Stimulated activated CD4-positive, alpha-beta T cell treated with anti-CD3 and anti-CD28 coated beads, Interleukin-15, amount 100 ng/mL, for 24 hours (primary cell): ENCODE measurements around the gene CYB561A3.
A peak's percentile ranks its signal among the peaks of the same experiment; 100 is the strongest.

Source experiments
- DNase-seq: peaks from one replicate; pipeline ENCODE4 v3.0.0-alpha.2; 2020

Gene CYB561A3

DNA sequence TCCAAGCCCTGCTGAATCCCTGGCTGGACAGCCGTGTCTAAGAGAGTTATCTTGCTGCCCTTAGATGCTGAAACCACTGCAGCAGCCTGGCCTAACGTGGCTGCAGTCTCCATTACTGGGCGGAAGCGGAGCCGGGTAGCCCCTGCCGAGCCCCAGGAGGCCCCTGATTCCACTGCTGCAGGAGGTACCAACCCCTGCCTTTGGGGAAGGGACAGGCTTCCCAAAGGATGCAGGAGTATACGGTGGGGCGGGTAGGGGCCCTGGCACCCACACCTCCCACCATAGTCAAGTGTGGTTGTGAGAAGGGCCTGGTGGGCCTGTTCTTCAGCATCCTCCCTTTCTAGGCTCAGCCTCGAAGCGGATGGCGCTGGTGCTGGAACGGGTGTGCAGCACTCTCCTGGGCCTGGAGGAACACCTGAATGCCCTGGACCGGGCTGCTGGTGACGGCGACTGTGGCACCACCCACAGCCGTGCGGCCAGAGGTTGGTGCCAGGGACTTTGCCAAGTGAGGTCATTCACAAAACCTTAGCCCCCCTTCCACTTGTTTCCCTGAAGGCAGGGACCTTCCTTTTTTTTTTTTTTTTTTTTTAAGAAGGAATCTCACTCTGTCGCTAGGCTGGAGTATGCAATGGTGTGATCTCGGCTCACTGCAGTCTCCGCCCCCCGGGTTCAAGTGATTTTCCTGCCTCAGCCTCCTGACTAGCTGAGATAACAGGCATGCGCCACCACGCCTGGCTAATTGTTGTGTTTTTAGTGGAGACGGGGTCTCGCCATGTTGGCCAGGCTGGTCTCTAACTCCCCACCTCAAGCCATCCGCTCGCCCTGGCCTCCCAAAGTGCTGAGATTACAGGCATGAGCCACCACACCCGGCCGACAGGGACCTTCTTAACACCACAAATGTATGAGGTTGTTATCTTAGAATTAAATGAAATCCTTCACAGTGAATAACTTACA lies 17.6 kb downstream of the CYB561A3 start:
- no peak for DNase-seq

DNA sequence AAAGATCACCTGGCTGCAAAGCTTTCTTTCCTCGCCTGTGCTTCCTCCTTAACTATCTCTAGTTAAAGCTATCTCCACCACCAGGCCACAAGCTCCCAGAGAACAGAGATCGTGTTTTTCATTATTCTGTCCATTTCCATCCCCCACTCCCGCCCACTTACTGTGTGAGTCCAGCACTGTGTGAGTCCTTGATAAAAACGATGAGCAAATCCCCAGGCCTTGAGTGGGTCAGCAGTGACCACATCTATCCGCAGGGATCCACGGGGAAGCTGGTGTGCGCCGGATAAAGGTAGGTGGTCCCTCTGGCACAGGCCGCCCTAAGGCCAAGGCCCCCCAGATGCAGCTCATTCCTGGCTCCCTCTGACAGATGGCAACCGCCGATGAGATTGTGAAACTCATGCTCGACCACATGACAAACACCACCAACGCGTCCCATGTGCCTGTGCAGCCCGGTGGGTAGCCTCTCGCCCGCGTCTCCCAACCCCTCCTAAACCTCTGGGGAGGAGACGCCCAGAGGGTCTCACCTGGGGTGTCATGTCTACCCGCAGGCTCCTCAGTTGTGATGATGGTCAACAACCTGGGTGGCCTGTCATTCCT lies 19.4 kb downstream of the CYB561A3 start:
- DNase-seq, result no peak

DNA sequence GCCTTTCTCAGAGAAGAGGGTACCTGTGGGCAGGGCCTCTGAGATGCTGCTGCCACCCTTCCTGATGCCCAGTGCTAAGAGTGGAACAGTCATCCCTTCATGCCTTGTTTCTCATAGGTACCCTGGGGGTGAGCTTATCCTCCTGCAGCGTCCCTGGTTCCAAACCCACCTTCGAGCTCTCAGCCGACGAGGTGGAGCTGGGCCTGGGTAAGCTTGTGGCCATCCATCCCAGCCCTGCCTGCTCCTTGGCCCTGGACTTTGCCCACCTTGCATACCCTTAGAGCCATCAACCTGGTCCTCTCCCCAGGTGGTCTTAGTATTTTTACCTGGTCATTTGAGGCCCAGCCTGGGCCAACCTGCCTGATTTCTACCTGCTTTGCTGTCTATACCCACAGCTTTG lies 20.0 kb downstream of the CYB561A3 start:
- no peak for DNase-seq

DNA sequence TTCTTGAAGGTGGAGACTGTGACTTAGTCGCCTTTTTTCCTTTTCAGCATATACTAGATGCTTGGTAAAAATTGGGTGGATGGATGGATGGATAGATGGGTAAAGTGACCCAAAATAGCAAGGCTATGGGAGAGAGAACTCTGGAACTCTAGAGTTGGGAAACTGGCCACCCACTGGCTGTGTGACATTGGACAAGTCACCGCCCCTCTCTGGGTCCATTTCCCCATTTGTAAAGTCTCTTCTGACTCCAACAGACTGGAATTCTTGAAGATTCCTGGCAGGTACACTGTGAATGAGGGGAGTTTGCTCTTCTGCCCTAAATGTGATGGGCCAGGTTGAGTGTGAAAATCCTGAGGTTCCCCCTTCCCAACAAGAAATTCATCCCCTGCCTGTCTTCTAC lies 20.7 kb downstream of the CYB561A3 start:
- no peak for DNase-seq

DNA sequence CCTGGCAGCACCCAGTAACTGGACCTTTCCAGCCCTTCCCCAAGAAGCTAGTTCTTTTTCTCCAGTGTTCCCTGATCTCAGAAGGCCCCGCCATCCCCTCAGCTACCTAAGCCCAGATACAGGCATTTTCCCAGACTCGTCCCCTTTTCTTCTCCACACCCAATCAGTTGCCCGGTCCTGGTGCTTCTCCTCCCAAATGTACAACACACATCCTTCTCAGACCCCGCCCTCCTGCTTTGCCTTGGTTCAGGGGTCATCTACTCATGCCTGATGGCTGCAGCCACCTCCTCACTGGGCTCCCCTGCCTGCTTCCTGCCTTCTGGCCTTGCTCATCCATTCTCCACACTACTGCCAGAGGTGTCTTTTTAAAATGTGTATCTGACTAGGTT lies 22.2 kb downstream of the CYB561A3 start:
- no peak for DNase-seq

DNA sequence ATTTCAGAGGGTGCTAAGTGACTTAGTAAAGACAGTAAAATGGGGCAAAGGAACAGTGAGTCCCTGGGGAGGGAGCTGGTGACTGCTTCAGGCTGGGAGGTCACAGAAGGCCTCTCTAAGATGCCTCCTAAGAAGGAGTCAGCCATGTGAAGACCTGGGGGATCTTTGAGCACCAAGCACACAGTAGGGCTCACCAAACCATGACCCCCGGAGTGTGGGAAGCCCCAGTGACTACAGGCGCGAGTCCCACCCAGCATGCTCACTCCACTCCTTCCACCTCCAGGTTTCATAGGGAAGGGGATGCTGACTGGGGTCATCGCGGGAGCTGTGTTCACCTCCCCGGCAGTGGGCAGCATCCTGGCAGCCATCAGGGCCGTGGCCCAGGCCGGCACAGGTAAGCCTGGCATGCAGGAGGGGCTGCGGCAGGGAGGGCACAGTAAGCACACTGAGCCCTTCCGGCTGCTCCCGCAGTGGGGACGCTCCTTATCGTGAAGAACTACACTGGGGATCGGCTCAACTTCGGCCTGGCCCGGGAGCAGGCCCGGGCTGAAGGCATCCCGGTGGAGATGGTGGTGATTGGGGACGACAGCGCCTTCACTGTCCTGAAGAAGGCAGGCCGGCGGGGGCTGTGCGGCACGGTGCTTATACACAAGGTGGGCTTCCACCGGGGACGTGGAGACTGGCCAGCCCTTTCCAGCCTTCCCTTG lies 22.7 kb downstream of the CYB561A3 start:
- DNase-seq, result no peak

DNA sequence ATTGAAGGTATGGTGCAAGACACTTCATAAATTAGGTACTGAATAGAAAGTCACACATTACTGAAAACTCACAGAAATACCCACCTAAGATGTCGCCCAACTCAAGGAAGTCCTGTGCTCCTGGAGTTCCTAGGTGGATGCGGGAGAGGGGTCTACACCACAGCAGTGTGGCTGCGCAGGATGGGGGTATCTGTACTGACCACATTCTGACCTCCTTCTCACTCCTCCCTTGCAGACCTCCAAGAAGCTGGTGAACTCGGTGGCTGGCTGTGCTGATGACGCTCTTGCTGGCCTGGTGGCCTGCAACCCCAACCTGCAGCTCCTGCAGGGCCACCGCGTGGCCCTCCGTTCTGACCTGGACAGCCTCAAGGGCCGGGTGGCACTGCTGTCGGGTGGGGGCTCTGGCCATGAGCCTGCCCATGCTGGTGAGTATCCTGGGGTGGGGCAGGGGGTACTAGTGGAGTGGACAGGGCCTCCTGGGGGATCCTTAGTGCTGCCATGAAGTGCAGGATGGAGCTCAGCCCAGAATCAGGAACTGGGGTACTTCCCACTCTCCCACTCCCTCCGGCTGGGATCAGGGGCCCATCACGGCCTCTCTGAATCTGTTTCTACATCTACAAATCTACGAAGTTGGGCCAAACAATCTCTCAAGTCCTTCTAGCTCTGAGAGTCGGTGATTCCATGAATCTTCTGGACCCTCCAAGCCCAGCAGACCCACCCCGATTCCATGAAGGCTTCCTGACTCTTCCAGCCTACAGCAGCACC lies 23.8 kb downstream of the CYB561A3 start:
- no peak for DNase-seq

DNA sequence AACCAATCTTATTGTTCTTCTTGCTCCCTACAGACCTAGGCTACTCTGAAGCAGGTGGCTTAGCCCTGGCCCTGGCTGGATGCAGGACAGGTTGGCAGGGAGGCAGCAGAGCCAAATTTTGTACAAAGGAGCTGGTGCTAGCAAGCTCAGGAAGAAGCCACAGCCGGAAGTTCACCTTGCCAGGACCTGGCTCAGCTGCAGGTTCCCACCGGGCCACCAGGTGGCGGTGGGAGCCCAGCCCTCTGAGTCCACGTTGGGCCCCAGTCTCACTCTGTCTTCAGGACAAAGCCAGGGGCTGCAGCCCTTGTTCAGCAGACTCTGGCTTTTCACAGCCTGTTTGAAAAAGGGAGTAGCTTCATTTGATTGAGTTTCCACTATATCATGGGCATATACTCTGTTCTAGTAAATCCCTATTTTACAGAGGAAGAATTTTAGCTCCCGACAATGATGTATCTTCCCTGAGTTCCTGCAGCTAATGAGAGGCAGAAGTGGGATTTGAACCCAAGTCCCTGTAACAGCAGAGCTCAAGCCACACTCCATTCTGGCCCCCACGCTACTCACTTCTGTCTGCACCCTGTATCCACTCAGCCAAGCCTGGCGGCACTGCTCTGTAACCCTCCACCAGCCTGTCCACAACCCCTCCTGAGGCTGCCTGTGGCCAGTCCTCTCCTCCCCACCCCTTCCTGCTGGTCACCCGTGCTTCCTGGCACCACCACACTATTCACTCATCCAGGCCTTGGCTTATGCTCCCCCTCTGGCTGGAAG lies 25.3 kb downstream of the CYB561A3 start:
- peak; percentile 86 for DNase-seq

DNA sequence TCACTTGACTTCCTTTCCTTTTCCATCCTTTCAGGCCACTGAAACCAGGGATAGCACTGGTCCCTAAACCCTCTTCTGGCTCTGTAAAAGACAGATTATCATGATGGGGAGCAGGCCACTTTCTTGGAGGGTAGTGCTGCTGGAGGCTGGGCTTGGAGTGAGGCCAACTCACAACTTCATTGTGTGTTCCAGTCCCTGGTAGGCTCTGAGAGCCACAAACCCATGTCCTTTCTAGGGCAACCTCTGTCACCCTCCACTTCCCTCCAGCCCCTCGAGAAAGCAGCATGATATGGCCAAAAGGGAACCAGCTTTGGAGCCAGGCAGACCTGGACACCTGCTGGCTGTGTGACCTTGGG lies 26.3 kb downstream of the CYB561A3 start:
- no peak for DNase-seq

DNA sequence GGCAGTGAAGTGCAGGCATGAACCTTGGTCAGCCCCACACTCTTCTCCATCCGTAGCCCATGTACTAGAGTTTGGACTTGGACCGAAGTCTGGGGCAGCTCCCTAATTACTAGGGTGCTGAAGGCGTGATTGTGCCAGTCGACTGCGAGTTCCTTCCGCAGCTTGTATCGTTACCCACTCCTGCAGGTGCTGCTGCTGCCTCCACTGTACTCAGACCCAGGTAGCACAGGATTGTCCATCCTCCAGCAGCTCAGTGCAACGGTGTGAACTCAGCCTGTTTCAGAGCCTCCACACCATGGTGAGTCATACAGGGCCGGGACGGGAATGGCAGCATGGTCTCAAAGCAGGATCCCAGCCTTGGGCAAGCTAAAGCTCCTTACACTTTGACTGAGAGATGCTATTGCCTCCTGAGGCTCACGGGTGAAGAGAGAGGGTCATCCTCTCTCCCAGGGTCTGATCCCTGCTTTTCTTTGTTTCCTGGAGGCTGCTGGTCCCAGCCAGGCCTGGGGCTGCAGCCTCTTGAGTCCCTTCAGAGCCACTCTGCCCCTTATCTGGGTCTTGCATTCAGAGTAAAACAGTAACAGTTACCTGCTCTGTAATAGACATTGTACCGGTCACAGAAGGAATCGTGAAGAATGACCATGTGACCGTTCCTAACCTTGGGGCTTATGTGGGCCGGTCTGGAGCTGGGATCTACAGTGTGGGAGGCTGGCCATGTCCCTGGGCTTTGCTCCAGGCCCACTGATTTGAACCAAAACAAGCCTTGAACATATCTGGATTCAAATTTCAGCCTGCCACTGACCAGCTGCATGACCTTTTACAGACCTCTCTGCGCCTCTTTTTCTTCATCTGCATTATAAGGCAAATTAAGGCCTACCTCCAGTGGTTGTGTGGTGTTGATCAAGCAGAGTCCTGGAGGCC lies 27.0 kb downstream of the CYB561A3 start:
- DNase-seq, result peak; percentile 16

DNA sequence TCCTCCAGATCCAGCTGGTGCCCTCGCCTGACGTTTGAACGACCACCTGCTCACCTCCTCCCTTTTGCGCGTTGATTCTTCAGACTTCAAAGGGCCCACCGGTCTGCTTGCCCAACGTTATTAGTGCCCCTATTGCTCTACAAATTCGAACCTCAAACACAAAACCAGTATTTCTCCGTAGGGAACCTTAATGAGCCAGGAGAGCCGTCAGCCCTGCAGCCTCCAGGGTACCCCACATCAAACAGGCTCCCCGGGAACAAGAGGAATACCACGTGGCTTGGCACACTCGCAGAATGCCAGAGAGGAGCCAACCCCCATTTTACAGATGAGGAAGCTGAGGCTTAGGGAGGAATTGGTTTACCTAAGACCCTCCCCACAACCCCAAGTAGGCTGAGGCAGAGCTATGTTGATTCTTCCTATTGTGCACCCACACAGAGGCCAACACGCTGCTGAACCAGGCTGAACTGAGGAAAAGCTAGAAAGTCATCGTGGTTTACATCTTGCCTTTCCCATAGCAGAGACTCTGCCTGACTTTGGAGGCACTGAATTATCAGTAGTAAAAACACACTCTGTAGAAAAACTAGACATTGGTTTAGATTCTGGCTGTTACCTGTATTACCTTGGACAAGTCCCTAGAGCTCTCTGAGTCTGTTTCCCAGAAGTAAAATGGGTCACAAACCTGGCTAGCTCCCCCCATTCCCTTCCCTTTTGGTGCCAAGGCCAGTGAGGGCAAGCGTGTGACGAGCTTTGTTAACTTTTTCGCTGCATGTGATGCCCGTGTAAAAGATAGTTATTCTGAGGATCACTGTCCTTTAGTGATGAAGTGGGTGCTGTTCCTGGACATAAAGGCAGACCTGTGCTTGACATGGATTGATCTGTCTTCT lies 27.9 kb downstream of the CYB561A3 start:
- DNase-seq, result peak; percentile 44

DNA sequence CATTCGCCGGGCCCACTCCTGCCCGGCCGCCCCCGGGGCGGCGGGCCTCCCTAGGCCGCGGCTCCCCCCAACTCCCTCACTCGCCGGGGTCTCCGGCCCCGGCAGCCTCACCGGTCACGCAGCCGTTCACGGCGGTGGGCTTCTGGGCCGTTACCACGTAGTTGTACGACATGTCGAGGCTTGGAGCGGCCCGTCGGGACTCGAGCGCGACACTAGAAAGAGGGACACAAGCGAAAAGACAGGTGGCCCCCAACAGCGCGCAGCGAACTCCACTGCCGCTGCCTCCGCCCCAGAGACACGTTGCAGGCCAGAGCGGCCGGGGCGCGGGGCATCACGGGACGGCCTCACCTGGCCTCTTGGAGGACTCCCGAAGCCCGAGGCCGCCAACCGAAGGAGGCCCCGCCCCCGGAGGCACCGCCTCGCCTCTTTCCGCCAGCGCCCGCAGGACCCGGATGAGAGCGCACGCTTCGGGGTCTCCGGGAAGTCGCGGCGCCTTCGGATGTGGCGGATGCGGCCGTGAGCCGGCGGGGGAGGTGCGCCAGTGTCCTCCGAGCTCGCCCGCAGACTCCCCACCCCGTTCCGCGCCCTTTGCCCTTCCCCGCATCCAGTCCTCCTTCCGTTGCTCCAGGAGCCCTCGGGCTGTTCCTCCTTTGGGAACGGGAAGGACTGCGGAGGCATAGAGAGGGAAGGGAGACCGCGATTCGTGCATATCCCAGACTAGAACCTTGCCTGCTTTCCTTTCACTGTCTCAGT lies 28.7 kb downstream of the CYB561A3 start, which contains the start of the genes DDB1 and TKFC:
DDB1 (minus strand) TSS at position 309 of the 753 bp plus-strand sequence; CDS start at position 172, 137 bp downstream.
TKFC (plus strand) TSS at position 432 of the 753 bp plus-strand sequence. CDS start 1,501 bp downstream, outside the sequence.
- peak; percentile 99 for DNase-seq

DNA sequence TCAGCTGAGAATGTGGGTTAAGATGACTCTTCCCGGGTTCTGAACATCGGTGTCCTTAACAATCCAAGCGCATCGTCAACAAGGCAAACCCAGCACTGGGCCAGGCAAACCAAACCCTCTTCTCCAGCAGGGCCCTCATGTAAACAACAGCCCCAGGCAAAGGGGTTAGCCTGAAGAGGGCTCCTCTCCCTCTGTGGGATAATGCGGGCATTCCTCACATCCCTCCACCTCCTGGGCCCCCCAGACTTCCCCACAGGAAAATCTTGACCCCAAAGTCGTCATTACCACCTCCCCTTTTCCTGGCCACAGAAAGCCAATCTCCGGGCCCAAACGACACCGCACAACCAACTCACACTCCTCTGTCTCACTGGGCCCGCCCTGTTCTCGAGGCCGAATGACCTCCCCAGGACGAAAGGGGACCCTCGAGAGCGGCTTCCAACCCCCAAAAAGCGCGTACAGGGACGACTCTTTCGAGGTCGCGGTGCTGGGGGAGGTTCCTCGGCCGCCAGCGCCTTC lies 29.3 kb downstream of the CYB561A3 start:
- peak; percentile 14 for DNase-seq

DNA sequence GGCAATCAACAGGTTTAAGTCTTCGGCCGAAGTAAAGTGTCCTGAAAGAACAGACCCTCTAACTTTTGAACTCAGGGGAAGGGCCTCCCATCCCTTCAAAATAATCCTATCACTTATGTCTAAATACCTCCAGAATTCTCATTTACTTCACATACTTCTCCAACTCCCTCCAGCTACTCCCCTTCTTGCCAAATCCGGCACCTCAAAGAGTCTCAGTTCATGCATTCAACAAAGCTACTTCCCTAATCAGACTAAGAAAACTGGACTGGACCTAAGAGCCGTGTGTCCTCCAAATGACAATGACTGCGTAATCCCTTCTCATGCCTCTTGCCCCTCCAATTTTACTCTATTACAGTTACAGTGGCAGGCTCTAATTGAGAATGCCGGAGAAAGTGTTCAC lies 30.0 kb downstream of the CYB561A3 start:
- DNase-seq, result no peak

DNA sequence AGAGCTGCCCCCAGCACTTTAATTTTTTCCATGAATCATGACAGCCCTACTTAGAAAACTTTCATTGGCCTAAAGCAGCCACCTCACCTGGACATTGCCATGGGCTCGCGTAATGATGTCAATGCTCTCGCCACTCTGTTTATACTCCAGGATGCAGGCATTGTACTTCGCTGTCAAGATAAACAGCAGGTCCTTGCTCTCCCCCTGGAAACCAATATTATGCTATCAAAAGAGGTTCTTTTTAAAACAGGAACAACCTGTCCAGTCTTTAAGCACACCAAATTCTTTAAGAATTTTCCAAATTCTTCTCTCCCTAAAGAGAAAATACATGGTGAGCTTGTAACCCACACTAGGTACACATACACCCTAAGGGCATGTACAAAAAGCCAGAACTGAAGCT lies 31.8 kb downstream of the CYB561A3 start:
- DNase-seq, result no peak

DNA sequence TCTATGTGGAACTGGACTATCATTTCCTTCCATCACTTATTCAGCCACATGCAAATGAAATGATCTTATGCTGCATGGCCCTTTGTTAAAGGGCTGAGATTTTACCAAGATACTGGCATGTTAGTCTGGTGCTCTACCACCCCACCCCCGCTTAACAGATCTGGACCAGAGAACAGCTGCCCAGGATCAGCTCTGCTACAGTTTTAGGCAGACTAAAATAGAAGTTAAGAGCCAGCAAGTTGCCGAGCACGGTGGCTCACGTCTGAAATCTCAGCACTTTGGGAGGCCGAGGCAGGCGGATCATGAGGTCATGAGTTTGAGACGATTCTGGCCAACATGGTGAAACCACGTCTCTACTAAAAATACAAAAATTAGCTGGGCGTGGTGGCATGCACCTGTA lies 33.3 kb downstream of the CYB561A3 start:
- DNase-seq, result no peak

DNA sequence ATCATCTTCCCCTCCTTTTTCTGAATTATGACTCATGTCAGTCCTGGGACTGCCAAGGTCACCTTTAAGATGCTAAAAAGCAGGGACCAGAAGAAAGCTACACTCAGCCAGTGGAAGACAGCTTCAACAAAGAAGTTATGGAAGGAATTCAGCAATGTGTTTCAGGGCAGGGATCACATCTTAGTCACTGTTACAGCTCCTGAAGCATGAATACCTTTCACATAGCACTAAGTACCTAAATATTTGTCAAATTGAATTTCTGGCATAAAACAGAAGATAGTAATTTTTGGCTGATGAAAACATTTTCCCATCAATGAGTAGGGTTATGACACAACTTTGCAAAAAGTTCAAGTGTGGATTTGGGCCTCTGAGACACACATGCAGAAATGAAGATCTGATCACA lies 34.0 kb downstream of the CYB561A3 start:
- no peak for DNase-seq

DNA sequence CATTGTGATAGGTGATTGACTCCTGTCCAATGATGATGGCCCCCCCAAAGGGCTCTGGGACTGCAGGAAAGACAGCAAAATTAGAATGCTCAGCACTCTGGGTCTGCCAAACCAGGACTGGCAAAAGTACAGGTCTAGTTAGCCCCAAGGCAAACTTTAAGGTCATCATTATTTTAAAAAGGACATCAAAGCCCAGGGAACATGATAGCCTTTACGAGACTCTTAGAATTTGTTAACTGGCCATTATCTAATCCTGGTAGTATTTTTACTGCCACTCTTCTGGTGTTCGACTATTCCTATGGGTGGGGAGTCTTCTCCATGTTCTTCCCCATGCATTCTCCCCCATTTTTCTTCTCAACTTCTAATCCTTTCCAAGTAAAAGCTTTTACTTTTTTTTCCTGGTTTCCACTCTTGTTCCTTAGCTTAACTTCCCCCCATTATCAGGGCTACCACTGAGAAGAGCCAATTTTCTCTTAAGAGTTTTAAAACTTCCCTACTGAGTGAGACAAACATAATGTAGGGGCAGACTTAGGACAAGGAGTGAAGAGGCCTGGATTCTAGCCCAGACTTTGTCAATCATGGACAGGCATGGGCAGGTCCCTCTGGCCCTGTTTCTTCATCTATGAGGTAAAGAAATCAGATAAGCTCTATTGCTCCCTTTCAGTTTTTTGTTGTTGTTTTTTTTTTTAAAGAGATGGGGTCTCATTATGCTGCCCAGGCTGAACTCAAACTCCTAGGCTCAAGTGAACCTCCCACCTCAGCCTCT lies 35.9 kb downstream of the CYB561A3 start:
- no peak for DNase-seq
